Endodermal cell (in vitro differentiated cells): ENCODE measurements around the gene YOD1. TPM values are rescaled to one million over a fixed set of nuclear protein-coding genes. Genes with fewer than 3 reads are reported as not detected.
A peak's percentile ranks its signal among the peaks of the same experiment; 100 is the strongest.

Experiments used
- DNase-seq: peaks from one replicate; pipeline ENCODE4 v3.0.0-alpha.2; 2017
- H3K27ac ChIP-seq: 2 replicates; pipeline ENCODE4 v1.5.1; 2013; ENCODE audit warnings: mild to moderate bottlenecking, low read depth, low read length, moderate library complexity
- H3K27me3 ChIP-seq: 2 replicates; pipeline ENCODE4 v1.6.1; 2013; ENCODE audit warnings: mild to moderate bottlenecking, low read length, moderate library complexity; ENCODE audit not compliant: insufficient read depth, control insufficient read depth, poor library complexity, severe bottlenecking
- H3K36me3 ChIP-seq: 2 replicates; pipeline ENCODE4 v1.7.0; 2013; ENCODE audit warnings: mild to moderate bottlenecking, low read length, moderate library complexity; ENCODE audit not compliant: control insufficient read depth, insufficient read depth
- H3K4me1 ChIP-seq: one replicate; pipeline ENCODE4 v1.7.0; 2013; ENCODE audit warnings: low read length; ENCODE audit not compliant: control insufficient read depth, insufficient read depth
- H3K4me3 ChIP-seq: 2 replicates; pipeline ENCODE4 v1.5.1; 2013; ENCODE audit warnings: mild to moderate bottlenecking, low read length, moderate library complexity
- H3K9ac ChIP-seq: 2 replicates; pipeline ENCODE4 v1.6.1; 2013; ENCODE audit warnings: mild to moderate bottlenecking, low read length, moderate library complexity; ENCODE audit not compliant: poor library complexity, severe bottlenecking; ENCODE audit errors: extremely low read depth
- H3K9me3 ChIP-seq: 2 replicates; pipeline ENCODE4 v1.6.1; 2013; ENCODE audit warnings: mild to moderate bottlenecking, low read length, moderate library complexity; ENCODE audit not compliant: control insufficient read depth
- H3K27ac Mint-ChIP-seq: 2 replicates; pipeline ENCODE4 v1.8.0; 2020; ENCODE audit warnings: mixed read lengths
- H3K27me3 Mint-ChIP-seq: 2 replicates; pipeline ENCODE4 v1.8.0; 2021; ENCODE audit warnings: mild to moderate bottlenecking, mixed read lengths; ENCODE audit not compliant: insufficient read depth
- H3K36me3 Mint-ChIP-seq: 2 replicates; pipeline ENCODE4 v1.8.0; 2020; ENCODE audit warnings: low read depth, mixed read lengths
- H3K4me1 Mint-ChIP-seq: 2 replicates; pipeline ENCODE4 v1.8.0; 2020; ENCODE audit warnings: mixed read lengths
- H3K4me3 Mint-ChIP-seq: 2 replicates; pipeline ENCODE4 v1.8.0; 2020; ENCODE audit warnings: mild to moderate bottlenecking, moderate library complexity, mixed read lengths
- H3K9me3 Mint-ChIP-seq: 2 replicates; pipeline ENCODE4 v1.8.0; 2020; ENCODE audit warnings: mild to moderate bottlenecking, mixed read lengths
- CTCF ChIP-seq: fragments of 200-600 bp; sonication (generic); conservative IDR thresholded peaks from 2 replicates; pipeline ENCODE4 v1.5.0; 2021; ENCODE audit warnings: antibody characterized with exemption, mild to moderate bottlenecking
- WGBS, 2 experiments: methylation state at CpG; one replicate each; pipeline versions ENCODE4 v1.1.5 to v1.1.7; 2013; ENCODE audit warnings: missing lambda C conversion rate in 2 of 2, mixed read lengths in 1 of 2; ENCODE audit not compliant: insufficient coverage in 1 of 2, insufficient read length in 1 of 2; 5-methylcytosine and 5-hydroxymethylcytosine counted together
- total RNA-seq, 2 donors: library from RNA; stranded (reverse); fragmentation: NEBNext Ultra II Directional in 1 of 2; extraction: Animal tissue kit (Norgen Biotek cat#: 25700) in 1 of 2; gene quantifications; 2 replicates in 1 of 2; 3 replicates in 1 of 2; pipeline ENCODE4 v1.2.1, GENCODE V29; 2021

The YOD1 gene
- total RNA-seq, 2 donors from 2014 or later: 10.8 to 18.8 TPM

DNA sequence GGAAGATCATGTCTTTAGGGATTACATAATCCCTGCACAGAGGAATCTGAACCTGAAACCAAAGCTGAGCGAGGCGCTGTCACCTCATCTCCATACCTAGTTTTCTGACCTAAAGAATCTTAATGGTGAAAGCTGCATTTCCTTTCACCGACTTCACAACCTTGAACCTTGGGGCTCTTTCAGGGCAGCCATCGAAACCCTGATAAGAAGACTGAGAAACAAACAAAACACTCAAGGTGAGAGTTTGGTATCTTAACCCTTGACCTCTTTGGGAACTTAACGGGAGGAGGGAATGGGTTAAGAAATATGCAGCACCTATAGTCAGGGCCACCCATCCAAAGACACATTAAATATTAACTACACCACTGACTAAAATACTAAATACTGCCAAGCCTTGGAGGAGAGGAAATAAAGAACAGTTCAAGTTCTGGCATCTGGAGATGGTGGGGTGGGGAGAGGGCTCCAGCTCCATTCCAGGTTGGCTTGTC lies 20.4 kb downstream of the YOD1 start:
- Histone ChIP-seq H3K27me3 (peaks cover 24% of the 10 kb centered on the region), H3K27ac (no peak overlapping the region), H3K9me3 (no peaks in the 10 kb centered on the region), H3K4me1 (peaks cover 24% of the 10 kb centered on the region), H3K36me3 (no peaks in the 10 kb centered on the region), H3K9ac (no peak overlapping the region), H3K4me3 (peak overlapping the region; percentile 37)
- H3K4me3 Mint-ChIP-seq: peak overlapping the region; percentile 8
- H3K4me1 Mint-ChIP-seq: peaks cover 71% of the 10 kb centered on the region
- H3K9me3 Mint-ChIP-seq: no peaks in the 10 kb centered on the region
- H3K36me3 Mint-ChIP-seq: no peaks in the 10 kb centered on the region
- H3K27me3 Mint-ChIP-seq: peaks cover 11% of the 10 kb centered on the region
- DNase-seq: no peak
- TF ChIP-seq CTCF: no peak
- 55% methylated on average over 5 of the region's 5 CpGs; no CpG with 5 or more reads in 1 of the 2 experiments for WGBS, 2 experiments
- peak overlapping the region; percentile 52 for H3K27ac Mint-ChIP-seq

DNA sequence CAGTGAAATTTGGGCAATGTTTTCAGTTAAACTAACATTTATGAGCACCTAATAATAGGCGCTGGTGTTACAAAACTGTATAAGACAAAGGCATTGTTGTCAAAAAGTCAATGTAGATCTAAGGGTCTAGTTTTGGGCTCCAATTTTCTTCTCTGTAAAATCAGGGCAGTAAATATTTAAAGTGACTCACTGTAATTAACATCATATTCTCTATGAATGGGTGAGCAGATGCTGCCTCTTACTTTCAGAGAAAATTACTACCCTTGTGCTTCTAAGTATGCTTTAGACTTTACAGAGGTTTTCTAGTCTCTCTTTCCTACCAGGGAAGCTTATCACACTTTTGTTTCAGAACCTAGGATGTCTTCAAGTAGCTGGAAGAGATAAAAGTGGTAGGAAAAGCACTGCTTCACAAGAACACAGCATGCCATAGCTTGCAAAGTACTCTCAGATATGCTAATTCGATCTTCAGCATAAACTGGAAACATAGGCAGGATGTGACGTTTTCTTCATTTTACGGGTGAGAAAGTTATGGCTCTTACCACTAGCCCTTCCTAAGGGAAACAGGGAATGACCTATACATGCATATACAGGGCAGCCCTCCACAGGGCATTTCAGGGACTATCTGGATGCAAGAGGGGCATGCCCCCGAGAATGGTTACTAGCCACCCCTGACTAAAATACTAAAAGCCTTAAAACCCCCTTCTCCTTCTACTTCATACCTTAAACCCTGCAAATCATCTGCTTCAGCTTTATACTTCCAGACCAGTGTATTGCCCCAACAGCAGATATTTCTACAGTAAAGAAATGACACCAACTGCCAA lies 21.1 kb downstream of the YOD1 start:
- Histone ChIP-seq H3K4me1 (peaks cover 30% of the 10 kb centered on the region), H3K9ac (no peak overlapping the region), H3K4me3 (peak overlapping the region; percentile 37), H3K27ac (no peak overlapping the region), H3K36me3 (no peaks in the 10 kb centered on the region), H3K27me3 (peaks cover 24% of the 10 kb centered on the region), H3K9me3 (no peaks in the 10 kb centered on the region)
- no peaks in the 10 kb centered on the region for H3K9me3 Mint-ChIP-seq
- H3K4me1 Mint-ChIP-seq: peaks cover 77% of the 10 kb centered on the region
- H3K36me3 Mint-ChIP-seq: no peaks in the 10 kb centered on the region
- no peak for DNase-seq
- no peak for TF ChIP-seq CTCF
- peak overlapping the region; percentile 8 for H3K4me3 Mint-ChIP-seq
- WGBS, 2 experiments: 76 to 85% methylated on average over 4 to 5 of the region's 5 CpGs
- peak overlapping the region; percentile 52 for H3K27ac Mint-ChIP-seq
- peaks cover 8% of the 10 kb centered on the region for H3K27me3 Mint-ChIP-seq

DNA sequence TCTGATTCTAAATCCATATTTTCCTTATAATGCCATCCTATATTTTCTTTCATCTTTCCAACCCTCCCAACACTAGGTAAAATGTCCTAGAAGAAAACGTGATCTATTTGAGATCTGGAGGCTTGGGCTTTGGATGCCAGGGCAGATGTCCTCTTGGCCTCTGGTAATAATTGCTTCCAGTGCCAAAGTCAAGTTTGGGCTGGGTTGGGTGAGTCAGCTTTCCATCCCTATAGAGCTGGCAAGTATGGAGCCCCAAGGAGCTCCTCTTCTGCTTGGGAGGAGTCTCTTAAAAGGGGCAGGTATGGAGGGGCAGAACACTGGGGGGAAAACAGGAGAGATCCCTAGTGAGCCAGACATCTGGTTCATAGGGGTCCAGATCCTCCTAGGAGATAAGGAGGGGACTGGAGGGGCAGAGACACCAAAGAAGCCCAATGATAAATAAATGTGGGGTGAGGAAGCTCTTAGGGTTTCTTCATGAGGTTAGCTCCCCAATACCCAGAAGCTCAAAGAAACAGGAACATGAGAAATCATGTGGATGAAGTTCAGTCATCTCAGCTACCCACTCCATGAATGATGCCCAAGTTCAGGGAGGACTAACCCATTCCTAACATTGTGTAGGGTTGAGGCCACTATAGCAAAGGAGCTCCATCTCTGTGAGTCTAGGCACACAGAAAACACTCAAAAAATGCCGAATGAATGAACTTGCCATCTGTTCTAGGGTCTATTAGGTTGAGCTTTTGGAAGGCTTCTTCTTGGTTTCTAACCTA lies 21.9 kb downstream of the YOD1 start:
- no peak for DNase-seq
- no peak for TF ChIP-seq CTCF
- H3K9me3 Mint-ChIP-seq: no peaks in the 10 kb centered on the region
- no peak overlapping the region for H3K9ac ChIP-seq
- H3K4me3 Mint-ChIP-seq: no peak overlapping the region
- peak overlapping the region; percentile 37 for H3K4me3 ChIP-seq
- H3K4me1 ChIP-seq: peaks cover 30% of the 10 kb centered on the region
- peaks cover 24% of the 10 kb centered on the region for H3K27me3 ChIP-seq
- peaks cover 7% of the 10 kb centered on the region for H3K27me3 Mint-ChIP-seq
- no peaks in the 10 kb centered on the region for H3K36me3 Mint-ChIP-seq
- H3K36me3 ChIP-seq: no peaks in the 10 kb centered on the region
- peaks cover 83% of the 10 kb centered on the region for H3K4me1 Mint-ChIP-seq
- no peak overlapping the region for H3K27ac Mint-ChIP-seq
- no peak overlapping the region for H3K27ac ChIP-seq
- WGBS, 2 experiments: 93 to 100% methylated on average over 2 of the region's 2 CpGs
- no peaks in the 10 kb centered on the region for H3K9me3 ChIP-seq
